ENCODE measurements around the gene NACC1. TPM values are rescaled to one million over a fixed set of nuclear protein-coding genes. Genes with fewer than 3 reads are reported as not detected.
A peak's percentile ranks its signal among the peaks of the same experiment; 100 is the strongest.

NACC1 gene
- total and polyA plus RNA-seq, 8 donors, result 6.9 to 122 (median 23.4) TPM

DNA sequence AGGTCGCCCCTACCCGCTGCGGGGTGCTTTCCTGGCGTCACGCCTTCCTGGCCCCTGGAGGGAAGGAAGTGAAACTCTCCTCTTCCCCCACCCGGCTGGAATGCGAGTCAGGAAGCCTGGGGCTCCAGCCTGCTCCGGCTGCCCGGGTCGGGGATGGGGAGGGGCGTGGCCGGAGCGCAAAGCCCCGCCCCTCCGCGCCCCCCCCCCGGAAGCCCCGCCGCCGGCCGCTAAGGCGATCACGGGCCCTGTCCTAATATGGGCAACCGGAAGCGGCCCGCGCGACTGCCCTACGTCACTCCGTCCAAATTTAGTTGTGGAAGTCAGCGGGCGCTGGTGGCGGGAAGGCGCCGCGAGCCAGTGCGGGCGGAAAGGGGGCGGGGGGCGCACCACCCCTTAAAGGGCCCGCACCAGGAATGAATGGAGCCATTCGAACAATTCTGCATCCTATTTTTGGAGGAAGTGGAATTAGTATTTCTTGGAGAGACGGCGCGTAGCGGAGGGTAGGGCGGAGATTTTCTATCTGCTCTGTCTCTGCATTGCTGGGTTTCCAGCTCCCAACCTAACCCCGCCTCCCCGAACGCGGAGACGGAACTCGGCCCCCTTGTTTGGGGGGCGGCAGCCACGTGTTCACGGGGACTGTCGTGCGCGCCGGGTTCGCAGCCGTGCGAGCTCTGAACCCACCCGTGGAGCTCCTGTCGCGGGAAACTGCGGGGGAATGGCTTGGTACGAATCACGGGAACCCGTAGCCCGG, 33.7 kb downstream of the NACC1 start:
- 0 to 1% (median 0%) methylated on average over 53 to 71 of the region's 71 CpGs for WGBS, 5 donors
- Histone ChIP-seq H3K27ac (peak overlapping the region; percentile 96 to 99 (median 99)), H3K4me3 (peak overlapping the region; percentile 85 to 92 (median 88)), H3K4me1 (peaks cover 24 to 50% (median 43%) of the 10 kb centered on the region in 4 donors), H3K27me3 (no peaks in the 10 kb centered on the region), H3K36me3 (no peaks in the 10 kb centered on the region), H3K9me3 (no peaks in the 10 kb centered on the region)
- peak; percentile 99 for DNase-seq
- TF ChIP-seq POLR2AphosphoS5 (IDR thresholded peaks at IDR 0.05) (peak; percentile 98 to 100 (median 99)), EP300 (IDR thresholded peaks at IDR 0.05) (peak; percentile 44), POLR2A (IDR thresholded peaks at IDR 0.05) (peak in 2 of 4 donors; percentile 94)
- TF ChIP-seq, protein P1, sequence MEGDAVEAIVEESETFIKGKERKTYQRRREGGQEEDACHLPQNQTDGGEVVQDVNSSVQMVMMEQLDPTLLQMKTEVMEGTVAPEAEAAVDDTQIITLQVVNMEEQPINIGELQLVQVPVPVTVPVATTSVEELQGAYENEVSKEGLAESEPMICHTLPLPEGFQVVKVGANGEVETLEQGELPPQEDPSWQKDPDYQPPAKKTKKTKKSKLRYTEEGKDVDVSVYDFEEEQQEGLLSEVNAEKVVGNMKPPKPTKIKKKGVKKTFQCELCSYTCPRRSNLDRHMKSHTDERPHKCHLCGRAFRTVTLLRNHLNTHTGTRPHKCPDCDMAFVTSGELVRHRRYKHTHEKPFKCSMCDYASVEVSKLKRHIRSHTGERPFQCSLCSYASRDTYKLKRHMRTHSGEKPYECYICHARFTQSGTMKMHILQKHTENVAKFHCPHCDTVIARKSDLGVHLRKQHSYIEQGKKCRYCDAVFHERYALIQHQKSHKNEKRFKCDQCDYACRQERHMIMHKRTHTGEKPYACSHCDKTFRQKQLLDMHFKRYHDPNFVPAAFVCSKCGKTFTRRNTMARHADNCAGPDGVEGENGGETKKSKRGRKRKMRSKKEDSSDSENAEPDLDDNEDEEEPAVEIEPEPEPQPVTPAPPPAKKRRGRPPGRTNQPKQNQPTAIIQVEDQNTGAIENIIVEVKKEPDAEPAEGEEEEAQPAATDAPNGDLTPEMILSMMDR (IDR thresholded peaks at IDR 0.05), result no peak
- intact Hi-C loops (cut with DNase I; ENCODE audit: low total_unique reads), result no loop called here

DNA sequence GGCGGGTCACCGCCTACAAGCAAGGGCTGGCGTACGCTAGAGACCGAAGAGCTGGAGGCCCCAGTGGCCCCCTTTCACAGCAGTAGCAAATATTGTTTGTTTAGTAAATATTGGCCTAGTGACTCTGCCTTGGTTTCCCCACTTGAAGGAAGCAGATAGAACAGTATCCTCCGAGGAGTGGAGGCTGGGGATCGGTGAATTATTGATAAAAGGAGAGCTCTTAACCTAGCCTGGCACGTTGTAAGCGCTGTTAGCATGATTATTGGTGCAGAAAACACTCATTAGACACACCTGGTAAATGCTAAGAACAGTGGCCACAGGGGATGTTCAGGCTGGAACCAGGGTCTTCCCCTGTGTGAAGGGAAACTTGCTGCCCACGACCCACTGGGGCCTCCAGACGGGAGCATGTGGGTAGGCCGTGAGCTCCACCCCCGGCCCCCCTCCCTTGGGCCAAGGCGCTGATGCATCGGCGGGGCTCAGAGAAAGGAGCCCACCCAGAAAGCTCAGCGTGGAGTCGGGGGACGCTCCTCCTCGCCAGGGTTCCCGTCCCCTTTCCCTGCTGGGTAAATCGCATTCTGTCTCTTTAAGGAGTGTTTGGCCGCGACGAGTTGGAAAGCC, 34.4 kb downstream of the NACC1 start:
- 0 to 1% (median 1%) methylated on average over 21 to 25 of the region's 25 CpGs for WGBS, 5 donors
- peaks cover 24 to 50% (median 42%) of the 10 kb centered on the region in 4 donors for H3K4me1 ChIP-seq
- DNase-seq, result no peak
- peak overlapping the region; percentile 85 to 92 (median 88) for H3K4me3 ChIP-seq
- no peaks in the 10 kb centered on the region for H3K9me3 ChIP-seq
- H3K27me3 ChIP-seq, result no peaks in the 10 kb centered on the region
- TF ChIP-seq POLR2A (IDR thresholded peaks at IDR 0.05) (no peak), EP300 (IDR thresholded peaks at IDR 0.05) (no peak), POLR2AphosphoS5 (IDR thresholded peaks at IDR 0.05) (no peak)
- TF ChIP-seq, protein P1 (IDR thresholded peaks at IDR 0.05), result no peak
- no peaks in the 10 kb centered on the region for H3K36me3 ChIP-seq
- H3K27ac ChIP-seq, result peak overlapping the region; percentile 96 to 99 (median 99)
- intact Hi-C loops (cut with DNase I; ENCODE audit: low total_unique reads), result no loop called here

DNA sequence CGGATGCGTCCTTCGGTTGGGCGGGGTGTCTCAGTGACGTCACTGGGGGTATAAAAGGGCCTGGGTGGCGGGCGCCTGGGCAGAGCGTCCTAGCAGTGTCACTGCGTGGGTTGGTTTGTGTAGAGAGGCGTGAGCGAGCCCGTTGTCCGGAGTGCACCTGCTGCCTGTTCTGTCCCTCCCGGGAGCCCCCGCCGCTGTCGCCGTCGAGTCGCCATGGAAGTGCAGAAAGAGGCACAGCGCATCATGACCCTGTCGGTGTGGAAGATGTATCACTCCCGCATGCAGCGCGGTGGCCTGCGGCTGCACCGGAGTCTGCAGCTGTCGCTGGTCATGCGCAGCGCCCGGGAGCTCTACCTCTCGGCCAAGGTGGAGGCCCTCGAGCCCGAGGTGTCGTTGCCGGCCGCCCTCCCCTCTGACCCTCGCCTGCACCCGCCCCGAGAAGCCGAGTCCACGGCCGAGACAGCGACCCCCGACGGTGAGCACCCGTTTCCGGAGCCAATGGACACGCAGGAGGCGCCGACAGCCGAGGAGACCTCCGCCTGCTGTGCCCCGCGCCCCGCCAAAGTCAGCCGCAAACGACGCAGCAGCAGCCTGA, 35.0 kb downstream of the NACC1 start:
- H3K9me3 ChIP-seq, result no peaks in the 10 kb centered on the region
- TF ChIP-seq POLR2AphosphoS5 (IDR thresholded peaks at IDR 0.05), result peak; percentile 99 to 100 (median 100)
- TF ChIP-seq EP300 (IDR thresholded peaks at IDR 0.05), result no peak
- TF ChIP-seq POLR2A (IDR thresholded peaks at IDR 0.05), result peak in 3 of 4 donors; percentile 98 to 100 (median 99)
- peaks cover 24 to 49% (median 42%) of the 10 kb centered on the region in 4 donors for H3K4me1 ChIP-seq
- no peaks in the 10 kb centered on the region for H3K36me3 ChIP-seq
- intact Hi-C loops (cut with DNase I; ENCODE audit: low total_unique reads), result no loop called here
- peak; percentile 97 to 98 for DNase-seq
- peak overlapping the region; percentile 85 to 92 (median 88) for H3K4me3 ChIP-seq
- 0% methylated on average over 28 to 59 of the region's 59 CpGs for WGBS, 5 donors
- H3K27ac ChIP-seq, result peak overlapping the region; percentile 96 to 99 (median 99)
- H3K27me3 ChIP-seq, result no peaks in the 10 kb centered on the region

DNA sequence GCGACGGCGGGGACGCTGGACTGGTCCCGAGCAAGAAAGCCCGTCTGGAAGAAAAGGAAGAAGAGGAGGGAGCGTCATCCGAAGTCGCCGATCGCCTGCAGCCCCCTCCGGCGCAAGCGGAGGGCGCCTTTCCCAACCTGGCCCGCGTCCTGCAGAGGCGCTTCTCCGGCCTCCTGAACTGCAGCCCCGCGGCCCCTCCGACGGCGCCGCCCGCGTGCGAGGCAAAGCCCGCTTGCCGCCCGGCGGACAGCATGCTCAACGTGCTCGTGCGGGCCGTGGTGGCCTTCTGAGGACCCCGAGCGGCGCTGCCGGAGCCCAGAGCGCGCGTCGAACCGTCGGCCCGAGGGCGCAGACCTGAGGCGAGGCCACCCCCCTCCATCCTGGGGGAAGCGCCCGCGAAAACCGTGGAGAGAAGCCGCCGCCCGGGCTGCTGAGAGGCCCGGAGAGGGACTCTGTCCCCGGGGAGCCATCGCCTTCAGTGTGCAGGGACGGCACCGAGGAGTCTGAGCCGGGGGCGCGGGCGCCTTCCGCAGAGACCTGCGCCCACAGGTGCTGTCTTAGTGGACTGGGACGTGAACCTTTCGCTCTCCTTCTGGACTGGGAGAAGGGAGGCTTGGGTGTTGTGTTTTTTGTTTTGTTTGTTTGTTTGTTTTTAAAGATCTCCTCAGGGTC, 35.6 kb downstream of the NACC1 start:
- H3K9me3 ChIP-seq, result no peaks in the 10 kb centered on the region
- peak overlapping the region; percentile 96 to 99 (median 99) for H3K27ac ChIP-seq
- no peaks in the 10 kb centered on the region for H3K36me3 ChIP-seq
- peaks cover 22 to 43% (median 37%) of the 10 kb centered on the region in 4 donors for H3K4me1 ChIP-seq
- peak overlapping the region; percentile 85 to 92 (median 88) for H3K4me3 ChIP-seq
- no peak for TF ChIP-seq POLR2A (IDR thresholded peaks at IDR 0.05)
- TF ChIP-seq EP300 (IDR thresholded peaks at IDR 0.05), result no peak
- peak in 1 of 3 donors; percentile 85 for TF ChIP-seq POLR2AphosphoS5 (IDR thresholded peaks at IDR 0.05)
- H3K27me3 ChIP-seq, result no peaks in the 10 kb centered on the region
- intact Hi-C loops (cut with DNase I; ENCODE audit: low total_unique reads), result no loop called here
- DNase-seq, result peak; percentile 44 to 83
- 0 to 1% (median 0%) methylated on average over 50 to 69 of the region's 69 CpGs for WGBS, 5 donors

Data from stomach (tissue), 9 donors.